ENCODE data around the gene CABCOCO1. TPM values are rescaled to one million over a fixed set of nuclear protein-coding genes. Genes with fewer than 3 reads are reported as not detected.
"Not testable (repeated sequence)": the region's sequence is repeated elsewhere in the genome, so short reads cannot be mapped to it uniquely, and the experiment has no call there.

CABCOCO1 gene
- total RNA-seq, 1 donor from 2014 or later = 0.28 TPM

- no peaks in the 10 kb centered on the region for H3K4me1 Mint-ChIP-seq (ENCODE audit: unreplicated experiment)
Measured at GRCh38 chr10:61673360-61673759, 10.6 kb downstream of the CABCOCO1 start.

GRCh38 chr10:61682323-61682722, 19.6 kb downstream of the CABCOCO1 start:
- H3K27me3 Mint-ChIP-seq (ENCODE audit: unreplicated experiment) = no peaks in the 10 kb centered on the region
- H3K4me1 Mint-ChIP-seq (ENCODE audit: unreplicated experiment) = no peaks in the 10 kb centered on the region
- no peaks in the 10 kb centered on the region for H3K36me3 Mint-ChIP-seq (ENCODE audit: low read depth, unreplicated experiment)
- no peak for DNase-seq (ENCODE audit: low spot score)
- H3K27ac Mint-ChIP-seq (ENCODE audit: unreplicated experiment) = no peak overlapping the region
- no peak for TF ChIP-seq CTCF (IDR thresholded peaks at IDR 0.05; ENCODE audit: unreplicated experiment)
- H3K9me3 Mint-ChIP-seq (ENCODE audit: unreplicated experiment) = no peaks in the 10 kb centered on the region
- H3K4me3 Mint-ChIP-seq (ENCODE audit: unreplicated experiment) = no peak overlapping the region

More at GRCh38 chr10:61673360-61673759, 10.6 kb downstream of the CABCOCO1 start:
- Mint-ChIP-seq H3K36me3 (ENCODE audit: low read depth, unreplicated experiment) (no peaks in the 10 kb centered on the region), H3K27ac (ENCODE audit: unreplicated experiment) (no peak overlapping the region), H3K9me3 (ENCODE audit: unreplicated experiment) (no peaks in the 10 kb centered on the region), H3K4me3 (ENCODE audit: unreplicated experiment) (no peak overlapping the region), H3K27me3 (ENCODE audit: unreplicated experiment) (no peaks in the 10 kb centered on the region)
- no peak for TF ChIP-seq CTCF (IDR thresholded peaks at IDR 0.05; ENCODE audit: unreplicated experiment)
- DNase-seq (ENCODE audit: low spot score) = no peak

GRCh38 chr10:61683319-61683718, 20.6 kb downstream of the CABCOCO1 start:
- Mint-ChIP-seq H3K4me3 (ENCODE audit: unreplicated experiment) (no peak overlapping the region), H3K36me3 (ENCODE audit: low read depth, unreplicated experiment) (no peaks in the 10 kb centered on the region), H3K9me3 (ENCODE audit: unreplicated experiment) (no peaks in the 10 kb centered on the region), H3K27me3 (ENCODE audit: unreplicated experiment) (no peaks in the 10 kb centered on the region), H3K27ac (ENCODE audit: unreplicated experiment) (no peak overlapping the region), H3K4me1 (ENCODE audit: unreplicated experiment) (no peaks in the 10 kb centered on the region)
- no peak for DNase-seq (ENCODE audit: low spot score)
- no peak for TF ChIP-seq CTCF (IDR thresholded peaks at IDR 0.05; ENCODE audit: unreplicated experiment)

GRCh38 chr10:61684894-61685507, 22.3 kb downstream of the CABCOCO1 start:
- no peak overlapping the region for H3K4me3 Mint-ChIP-seq (ENCODE audit: unreplicated experiment)
- no peaks in the 10 kb centered on the region for H3K9me3 Mint-ChIP-seq (ENCODE audit: unreplicated experiment)
- no peak overlapping the region for H3K27ac Mint-ChIP-seq (ENCODE audit: unreplicated experiment)
- H3K4me1 Mint-ChIP-seq (ENCODE audit: unreplicated experiment) = no peaks in the 10 kb centered on the region
- no peaks in the 10 kb centered on the region for H3K27me3 Mint-ChIP-seq (ENCODE audit: unreplicated experiment)
- no peak for TF ChIP-seq CTCF (IDR thresholded peaks at IDR 0.05; ENCODE audit: unreplicated experiment)
- no peaks in the 10 kb centered on the region for H3K36me3 Mint-ChIP-seq (ENCODE audit: low read depth, unreplicated experiment)
- no peak for DNase-seq (ENCODE audit: low spot score)

GRCh38 chr10:61688551-61689308, 26.0 kb downstream of the CABCOCO1 start:
- no peaks in the 10 kb centered on the region for H3K4me1 Mint-ChIP-seq (ENCODE audit: unreplicated experiment)
- DNase-seq (ENCODE audit: low spot score) = no peak
- H3K9me3 Mint-ChIP-seq (ENCODE audit: unreplicated experiment) = no peaks in the 10 kb centered on the region
- no peaks in the 10 kb centered on the region for H3K27me3 Mint-ChIP-seq (ENCODE audit: unreplicated experiment)
- H3K27ac Mint-ChIP-seq (ENCODE audit: unreplicated experiment) = no peak overlapping the region
- no peak for TF ChIP-seq CTCF (IDR thresholded peaks at IDR 0.05; ENCODE audit: unreplicated experiment)
- H3K4me3 Mint-ChIP-seq (ENCODE audit: unreplicated experiment) = no peak overlapping the region
- no peaks in the 10 kb centered on the region for H3K36me3 Mint-ChIP-seq (ENCODE audit: low read depth, unreplicated experiment)

- H3K4me1 Mint-ChIP-seq (ENCODE audit: unreplicated experiment); H3K36me3 Mint-ChIP-seq (ENCODE audit: low read depth, unreplicated experiment); H3K9me3 Mint-ChIP-seq (ENCODE audit: unreplicated experiment); H3K27ac Mint-ChIP-seq (ENCODE audit: unreplicated experiment); H3K27me3 Mint-ChIP-seq (ENCODE audit: unreplicated experiment); H3K4me3 Mint-ChIP-seq (ENCODE audit: unreplicated experiment); DNase-seq (ENCODE audit: low spot score): not testable (repeated sequence)
Measured at GRCh38 chr10:61691667-61692066, 28.9 kb downstream of the CABCOCO1 start.

Data from endothelial cell (in vitro differentiated cells).